ENCODE measurements around the gene ATP5PO.

ATP5PO gene

DNA sequence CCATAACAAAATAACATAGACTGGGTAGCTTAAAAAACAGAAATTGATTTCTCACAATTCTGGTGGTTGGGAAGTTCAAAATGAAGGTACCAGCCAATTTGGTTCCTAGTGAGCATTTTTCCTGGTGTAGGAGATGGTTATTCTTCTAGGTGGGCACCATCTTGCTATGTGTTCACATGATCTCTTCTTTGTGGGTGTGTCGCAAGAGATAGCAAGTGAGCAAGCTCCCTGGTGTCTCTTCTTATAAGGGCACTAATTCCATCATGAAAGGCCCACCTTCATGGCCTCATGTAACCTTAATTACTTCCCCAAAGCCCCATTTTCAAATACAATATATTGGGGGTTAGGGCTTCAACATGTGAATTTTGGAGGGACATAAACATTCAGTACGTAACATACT, 38.8 kb upstream of the ATP5PO start:
- POLR2A ChIA-PET: no interaction called here
- no peak for TF ChIP-seq CTCF (IDR thresholded peaks at IDR 0.05; ENCODE audit: control extremely low read depth, extremely low read depth, low read depth, missing control alignments)
- CTCF ChIA-PET: interaction anchor here (1.2 to 3.5 kb wide), 3 partner anchors 9 to 64 kb away, joined by 3 to 15 read pairs (median 10); no protein-coding TSS in a partner anchor
- DNase-seq (ENCODE audit: extremely low spot score): no peak

DNA sequence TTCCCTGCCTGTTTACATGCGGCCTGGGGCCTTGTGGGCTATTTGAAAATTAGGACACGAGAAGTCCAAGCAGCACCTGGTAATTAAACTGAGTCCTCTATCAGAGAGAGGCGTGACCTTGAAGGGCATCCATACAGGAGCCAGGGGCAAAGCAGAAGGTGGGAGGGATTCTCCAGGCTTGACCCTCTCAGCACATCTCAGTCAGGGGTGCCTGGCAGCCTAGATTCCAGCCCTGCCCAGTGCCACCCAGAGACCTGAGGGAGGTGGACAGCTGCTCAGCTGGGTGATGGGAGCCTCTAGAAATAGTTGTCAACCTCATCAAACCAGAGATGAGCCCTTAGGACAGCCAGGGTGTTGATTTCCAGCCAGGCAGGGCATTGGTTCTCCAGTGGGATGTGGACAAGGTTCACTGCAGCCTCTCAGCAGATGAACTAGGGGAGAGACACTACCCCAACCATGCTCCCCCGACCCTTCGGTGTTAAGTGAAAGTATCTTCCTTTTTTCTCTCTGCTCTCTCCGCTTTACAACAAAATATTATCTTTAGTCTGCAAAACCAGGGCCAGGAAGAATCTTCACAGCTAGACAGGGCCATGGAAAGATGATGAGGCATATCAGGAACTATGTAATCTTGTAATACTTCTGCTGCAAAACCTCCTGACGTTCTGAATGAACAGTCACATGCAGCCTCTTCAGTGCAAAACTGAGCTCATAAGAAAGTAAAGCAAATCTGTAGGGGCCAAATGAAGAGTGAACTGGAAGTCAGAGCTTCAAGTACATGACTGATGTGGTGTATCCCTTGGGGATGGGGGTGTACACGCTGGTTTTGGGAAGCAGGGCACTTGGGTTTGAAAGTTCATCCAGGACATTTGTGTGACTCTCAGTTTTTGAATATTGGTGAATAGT, 35.9 kb upstream of the ATP5PO start:
- TF ChIP-seq CTCF (IDR thresholded peaks at IDR 0.05; ENCODE audit: control extremely low read depth, extremely low read depth, low read depth, missing control alignments): no peak
- CTCF ChIA-PET: interaction anchor here (1.1 to 3.5 kb wide), 7 partner anchors 9 to 123 kb away, joined by 3 to 15 read pairs (median 4); partner anchors contain the start of genes MRPS6 and SLC5A3
- no peak for DNase-seq (ENCODE audit: extremely low spot score)
- POLR2A ChIA-PET: no interaction called here

DNA sequence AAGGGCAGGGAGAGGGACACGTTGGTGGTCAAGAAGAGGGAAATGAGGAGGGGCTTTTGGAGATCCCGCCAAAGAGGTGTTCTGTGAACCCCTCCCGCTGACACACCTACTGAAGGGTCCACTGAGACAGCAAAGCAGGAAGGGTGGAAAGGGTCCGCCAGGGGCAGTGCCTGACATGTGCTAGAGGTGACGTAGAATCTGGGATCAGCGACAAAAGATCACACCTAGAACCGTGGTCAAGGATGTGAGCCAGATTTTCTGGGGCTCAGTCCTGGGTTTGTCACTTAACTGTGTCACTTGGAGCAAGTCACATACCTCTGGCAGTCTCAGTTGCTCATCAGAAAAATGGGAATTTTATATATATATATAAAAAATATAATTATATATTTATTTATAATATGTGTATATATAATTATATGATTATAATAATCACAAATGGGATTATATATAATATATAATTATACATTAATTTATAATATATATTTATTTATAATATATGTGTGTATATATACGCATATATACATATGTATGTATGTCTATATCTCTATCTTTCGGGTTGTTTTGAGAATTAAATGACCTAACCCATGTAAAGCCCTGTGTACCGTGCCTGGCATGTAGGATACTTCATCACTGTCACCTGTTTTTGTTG, 35.0 kb upstream of the ATP5PO start:
- no peak for DNase-seq (ENCODE audit: extremely low spot score)
- CTCF ChIA-PET: interaction anchor here (0.8 to 5.3 kb wide), 7 partner anchors 9 to 69 kb away, joined by 3 to 31 read pairs (median 5); no protein-coding TSS in a partner anchor
- no peak for TF ChIP-seq CTCF (IDR thresholded peaks at IDR 0.05; ENCODE audit: control extremely low read depth, extremely low read depth, low read depth, missing control alignments)
- POLR2A ChIA-PET: interaction anchor here (2.0 kb wide), 1 partner anchor 123 kb away, joined by 8 read pairs; the partner anchor contains the start of genes MRPS6 and SLC5A3

DNA sequence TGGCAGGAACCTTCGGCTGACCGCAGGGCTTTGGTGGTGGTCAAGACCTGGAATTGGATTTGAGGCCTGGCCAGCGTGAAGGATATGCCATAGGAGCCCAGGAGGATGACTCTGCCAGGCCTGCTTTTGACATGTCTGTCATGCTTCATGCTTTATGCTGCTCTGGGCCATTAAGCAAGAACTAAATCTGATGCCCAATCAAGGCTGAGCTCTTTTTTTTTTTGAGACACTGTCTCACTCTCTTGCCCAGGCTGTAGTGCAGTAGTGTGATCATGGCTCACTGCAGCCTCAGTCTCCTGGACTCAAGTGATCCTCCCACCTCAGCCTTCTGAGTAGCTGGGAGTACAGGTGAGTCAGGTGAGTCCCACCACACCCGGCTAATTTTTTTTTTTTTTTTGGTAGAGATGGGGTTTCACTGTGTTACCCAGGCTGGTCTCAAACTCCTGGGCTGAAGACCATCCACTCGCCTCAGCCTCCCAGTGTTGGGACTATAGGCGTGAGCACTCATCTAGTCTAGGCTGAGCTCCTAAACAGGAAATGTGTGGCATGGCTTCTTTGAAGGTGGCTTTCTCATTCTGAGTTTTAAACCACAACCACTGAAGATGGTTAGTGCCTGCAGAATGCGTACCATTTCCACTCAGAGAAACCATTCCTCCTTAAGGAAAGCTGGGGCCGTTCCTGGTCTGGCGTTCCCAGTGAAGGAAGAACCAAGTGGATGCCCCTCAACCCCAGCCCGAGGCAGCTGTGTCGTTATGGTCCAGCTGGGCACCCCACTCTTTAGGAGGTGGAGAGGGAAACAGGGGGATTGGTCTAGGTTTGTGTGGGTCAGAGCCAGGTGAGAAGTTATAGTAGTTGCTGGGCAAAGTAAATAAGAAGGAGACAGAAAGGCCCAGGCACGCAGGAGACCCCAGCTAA, 34.2 kb upstream of the ATP5PO start:
- ChIA-PET POLR2A (interaction anchor here (0.7 to 2.0 kb wide), 3 partner anchors 23 to 393 kb away, joined by 3 to 8 read pairs (median 6); partner anchors contain the start of genes MRPS6 and SLC5A3), CTCF (interaction anchor here (0.8 to 5.3 kb wide), 8 partner anchors 10 to 398 kb away, joined by 3 to 31 read pairs (median 5); no protein-coding TSS in a partner anchor)
- no peak for DNase-seq (ENCODE audit: extremely low spot score)
- TF ChIP-seq CTCF (IDR thresholded peaks at IDR 0.05; ENCODE audit: control extremely low read depth, extremely low read depth, low read depth, missing control alignments): no peak

GRCh38 chr21:33948951-33949444, 33.4 kb upstream of the ATP5PO start:
- DNase-seq (ENCODE audit: extremely low spot score): no peak
- TF ChIP-seq CTCF (IDR thresholded peaks at IDR 0.05; ENCODE audit: control extremely low read depth, extremely low read depth, low read depth, missing control alignments): no peak
- CTCF ChIA-PET: interaction anchor here (1.0 to 5.3 kb wide), 4 partner anchors 25 to 399 kb away, joined by 3 to 31 read pairs (median 5); no protein-coding TSS in a partner anchor
- POLR2A ChIA-PET: interaction anchor here (0.5 to 2.0 kb wide), 5 partner anchors 24 to 933 kb away, joined by 3 to 8 read pairs (median 6); partner anchors contain the start of genes MRPS6 and SLC5A3
